DOHH2 (cell line): ENCODE results near the gene PLCB4.

Source experiments
- H3F3A ChIP-seq: fragments of 200-600 bp; sonication (generic), shearing (Covaris generic); 2 replicates; pipeline ENCODE4 v1.6.0; 2016; ENCODE audit warnings: antibody characterized with exemption, mild to moderate bottlenecking; ENCODE audit not compliant: control insufficient read depth, insufficient read depth
- H3K27ac ChIP-seq: fragments of 200-600 bp; sonication (generic); 2 replicates; pipeline ENCODE4 v1.5.1; 2014; ENCODE audit warnings: low read depth, mild to moderate bottlenecking, low read length, moderate library complexity
- H3K27me3 ChIP-seq: fragments of 200-600 bp; sonication (generic); 2 replicates; pipeline ENCODE4 v1.6.1; 2014; ENCODE audit warnings: mild to moderate bottlenecking, low read length, mixed read lengths; ENCODE audit not compliant: control insufficient read depth
- H3K36me3 ChIP-seq: fragments of 200-600 bp; sonication (generic); 2 replicates; pipeline ENCODE4 v1.6.1; 2014; ENCODE audit warnings: mild to moderate bottlenecking, low read length, moderate library complexity, mixed read lengths; ENCODE audit not compliant: control insufficient read depth
- H3K4me1 ChIP-seq: fragments of 200-600 bp; sonication (generic); 2 replicates; pipeline ENCODE4 v1.6.1; 2014; ENCODE audit warnings: mild to moderate bottlenecking, low read length, mixed read lengths; ENCODE audit not compliant: control insufficient read depth
- H3K4me2 ChIP-seq: fragments of 200-600 bp; sonication (generic); 2 replicates; pipeline ENCODE4 v1.6.0; 2014; ENCODE audit warnings: mild to moderate bottlenecking, low read length, moderate library complexity
- H3K4me3 ChIP-seq: fragments of 200-600 bp; sonication (generic); 2 replicates; pipeline ENCODE4 v1.5.1; 2014; ENCODE audit warnings: mild to moderate bottlenecking, low read length, mixed read lengths
- H3K79me2 ChIP-seq: fragments of 200-600 bp; sonication (generic); 2 replicates; pipeline ENCODE4 v1.6.1; 2014; ENCODE audit warnings: mild to moderate bottlenecking, low read length, mixed read lengths; ENCODE audit not compliant: control insufficient read depth
- H3K9me2 ChIP-seq: fragments of 200-600 bp; sonication (generic); replicated peaks from 2 replicates; pipeline ENCODE4 v1.6.1; 2014; ENCODE audit warnings: mild to moderate bottlenecking, low read length, mixed read lengths; ENCODE audit not compliant: control insufficient read depth
- H3K9me3 ChIP-seq: fragments of 200-600 bp; sonication (generic); 2 replicates; pipeline ENCODE4 v1.6.1; 2014; ENCODE audit warnings: antibody characterized with exemption, low read length, mixed read lengths; ENCODE audit not compliant: control insufficient read depth, insufficient read depth
- H4K20me1 ChIP-seq: fragments of 200-600 bp; sonication (generic); 2 replicates; pipeline ENCODE4 v1.6.0; 2014; ENCODE audit warnings: low read depth, mild to moderate bottlenecking, antibody characterized with exemption, low read length, moderate library complexity; ENCODE audit not compliant: control insufficient read depth, insufficient read depth
- EZH2phosphoT487 ChIP-seq: fragments of 200-600 bp; sonication (generic); IDR thresholded peaks from 2 replicates; pipeline ENCODE4 v1.6.1; 2017; ENCODE audit warnings: borderline replicate concordance, mild to moderate bottlenecking, antibody characterized with exemption, low read length, moderate library complexity, mixed read lengths
- TF ChIP-seq, protein P1 (sequence below): fragments of 200-600 bp; sonication (generic); IDR thresholded peaks from one replicate; pipeline ENCODE4 v1.5.1; 2014; ENCODE audit warnings: antibody characterized with exemption, mild to moderate bottlenecking, low read depth, low read length; ENCODE audit not compliant: poor library complexity, severe bottlenecking

PLCB4 gene

GRCh38 chr20:9517297-9518162 is 448.6 kb downstream of the PLCB4 start:
- no peaks in the 10 kb centered on the region for H3K9me2 ChIP-seq
- no peaks in the 10 kb centered on the region for H3K79me2 ChIP-seq
- H3K4me2 ChIP-seq = no peak overlapping the region
- no peak overlapping the region for H3K27ac ChIP-seq
- H3K27me3 ChIP-seq = peaks cover 14% of the 10 kb centered on the region
- TF ChIP-seq, protein P1, sequence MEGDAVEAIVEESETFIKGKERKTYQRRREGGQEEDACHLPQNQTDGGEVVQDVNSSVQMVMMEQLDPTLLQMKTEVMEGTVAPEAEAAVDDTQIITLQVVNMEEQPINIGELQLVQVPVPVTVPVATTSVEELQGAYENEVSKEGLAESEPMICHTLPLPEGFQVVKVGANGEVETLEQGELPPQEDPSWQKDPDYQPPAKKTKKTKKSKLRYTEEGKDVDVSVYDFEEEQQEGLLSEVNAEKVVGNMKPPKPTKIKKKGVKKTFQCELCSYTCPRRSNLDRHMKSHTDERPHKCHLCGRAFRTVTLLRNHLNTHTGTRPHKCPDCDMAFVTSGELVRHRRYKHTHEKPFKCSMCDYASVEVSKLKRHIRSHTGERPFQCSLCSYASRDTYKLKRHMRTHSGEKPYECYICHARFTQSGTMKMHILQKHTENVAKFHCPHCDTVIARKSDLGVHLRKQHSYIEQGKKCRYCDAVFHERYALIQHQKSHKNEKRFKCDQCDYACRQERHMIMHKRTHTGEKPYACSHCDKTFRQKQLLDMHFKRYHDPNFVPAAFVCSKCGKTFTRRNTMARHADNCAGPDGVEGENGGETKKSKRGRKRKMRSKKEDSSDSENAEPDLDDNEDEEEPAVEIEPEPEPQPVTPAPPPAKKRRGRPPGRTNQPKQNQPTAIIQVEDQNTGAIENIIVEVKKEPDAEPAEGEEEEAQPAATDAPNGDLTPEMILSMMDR = no peak
- no peak for TF ChIP-seq EZH2phosphoT487
- H3K4me1 ChIP-seq = no peaks in the 10 kb centered on the region
- no peaks in the 10 kb centered on the region for H4K20me1 ChIP-seq
- no peaks in the 10 kb centered on the region for H3F3A ChIP-seq
- H3K4me3 ChIP-seq = no peak overlapping the region
- H3K36me3 ChIP-seq = no peaks in the 10 kb centered on the region
- no peaks in the 10 kb centered on the region for H3K9me3 ChIP-seq

GRCh38 chr20:9518576-9519175 is 449.8 kb downstream of the PLCB4 start:
- no peaks in the 10 kb centered on the region for H3K79me2 ChIP-seq
- no peak for TF ChIP-seq EZH2phosphoT487
- TF ChIP-seq, protein P1 = no peak
- no peaks in the 10 kb centered on the region for H4K20me1 ChIP-seq
- no peak overlapping the region for H3K27ac ChIP-seq
- no peak overlapping the region for H3K4me2 ChIP-seq
- H3K36me3 ChIP-seq = no peaks in the 10 kb centered on the region
- no peaks in the 10 kb centered on the region for H3K4me1 ChIP-seq
- no peaks in the 10 kb centered on the region for H3K9me3 ChIP-seq
- no peak overlapping the region for H3K4me3 ChIP-seq
- H3K27me3 ChIP-seq = peaks cover 13% of the 10 kb centered on the region
- H3F3A ChIP-seq = no peaks in the 10 kb centered on the region
- no peaks in the 10 kb centered on the region for H3K9me2 ChIP-seq

GRCh38 chr20:9520086-9520485 is 451.2 kb downstream of the PLCB4 start:
- H3K36me3 ChIP-seq = no peaks in the 10 kb centered on the region
- H3K79me2 ChIP-seq = no peaks in the 10 kb centered on the region
- no peak overlapping the region for H3K4me2 ChIP-seq
- no peaks in the 10 kb centered on the region for H3K4me1 ChIP-seq
- no peaks in the 10 kb centered on the region for H3F3A ChIP-seq
- H4K20me1 ChIP-seq = no peaks in the 10 kb centered on the region
- no peak for TF ChIP-seq EZH2phosphoT487
- TF ChIP-seq, protein P1 = no peak
- no peaks in the 10 kb centered on the region for H3K9me2 ChIP-seq
- H3K9me3 ChIP-seq = no peaks in the 10 kb centered on the region
- H3K27me3 ChIP-seq = peaks cover 7% of the 10 kb centered on the region; the same call in 1 of the 2 replicates
- H3K27ac ChIP-seq = no peak overlapping the region
- no peak overlapping the region for H3K4me3 ChIP-seq
